H9 (cell line): ENCODE results near the gene PHF20. TPM values are rescaled to one million over a fixed set of nuclear protein-coding genes. Genes with fewer than 3 reads are reported as not detected.

Experiments used
- DNase-seq: peaks from one replicate; pipeline ENCODE4 v3.0.0-alpha.2; 2017
- H2AFZ ChIP-seq: one replicate; pipeline ENCODE4 v1.6.1; 2013; ENCODE audit warnings: mild to moderate bottlenecking, low read length, control low read depth, moderate library complexity
- H2AK5ac ChIP-seq: 2 replicates; pipeline ENCODE4 v1.6.1; 2013; ENCODE audit warnings: low read length, control low read depth, mixed read lengths; ENCODE audit not compliant: insufficient read length
- H2BK120ac ChIP-seq: one replicate; pipeline ENCODE4 v1.6.1; 2013; ENCODE audit warnings: low read depth, mild to moderate bottlenecking, low read length, control low read depth, inconsistent platforms; ENCODE audit not compliant: poor library complexity, severe bottlenecking
- H2BK12ac ChIP-seq: 2 replicates; pipeline ENCODE4 v1.6.1; 2013; ENCODE audit warnings: low read length, control low read depth, mixed read lengths, low read depth; ENCODE audit not compliant: insufficient read length
- H2BK15ac ChIP-seq: 2 replicates; pipeline ENCODE4 v1.6.1; 2013; ENCODE audit warnings: low read depth, low read length, control low read depth
- H2BK20ac ChIP-seq: one replicate; pipeline ENCODE4 v1.6.1; 2013; ENCODE audit warnings: low read depth, mild to moderate bottlenecking, low read length, control low read depth, inconsistent platforms; ENCODE audit not compliant: poor library complexity, severe bottlenecking
- H2BK5ac ChIP-seq: 2 replicates; pipeline ENCODE4 v1.6.1; 2013; ENCODE audit warnings: low read length, control low read depth, mixed read lengths; ENCODE audit not compliant: insufficient read length
- H3K14ac ChIP-seq: 2 replicates; pipeline ENCODE4 v1.6.1; 2013; ENCODE audit warnings: low read length, control low read depth; ENCODE audit not compliant: insufficient read depth
- H3K18ac ChIP-seq: 2 replicates; pipeline ENCODE4 v1.6.1; 2013; ENCODE audit warnings: low read depth, mild to moderate bottlenecking, mixed read lengths, low read length, control low read depth; ENCODE audit not compliant: insufficient read length
- H3K23ac ChIP-seq: 2 replicates; pipeline ENCODE4 v1.6.1; 2013; ENCODE audit warnings: low read length, control low read depth, mixed read lengths, low read depth; ENCODE audit not compliant: insufficient read length
- H3K23me2 ChIP-seq: 2 replicates; pipeline ENCODE4 v1.6.1; 2013; ENCODE audit warnings: low read depth, mild to moderate bottlenecking, mixed read lengths, low read length, control low read depth; ENCODE audit not compliant: insufficient read length, poor library complexity, severe bottlenecking
- H3K27ac ChIP-seq: 2 replicates; pipeline ENCODE4 v1.5.1; 2013; ENCODE audit warnings: low read length, control low read depth, mixed read lengths, low read depth; ENCODE audit not compliant: insufficient read length
- H3K27me3 ChIP-seq: 2 replicates; pipeline ENCODE4 v1.6.1; 2013; ENCODE audit warnings: low read length, control low read depth, inconsistent platforms; ENCODE audit not compliant: insufficient read depth
- H3K4ac ChIP-seq: 2 replicates; pipeline ENCODE4 v1.6.1; 2013; ENCODE audit warnings: low read depth, mild to moderate bottlenecking, control low read depth, inconsistent platforms, low read length, moderate library complexity
- H3K4me1 ChIP-seq: 2 replicates; pipeline ENCODE4 v1.6.1; 2013; ENCODE audit warnings: low read length, control low read depth, inconsistent platforms; ENCODE audit not compliant: insufficient read depth
- H3K4me2 ChIP-seq: 2 replicates; pipeline ENCODE4 v1.6.1; 2013; ENCODE audit warnings: low read length, control low read depth, mixed read lengths; ENCODE audit not compliant: insufficient read length, insufficient read depth
- H3K56ac ChIP-seq: 2 replicates; pipeline ENCODE4 v1.6.1; 2013; ENCODE audit warnings: low read depth, mild to moderate bottlenecking, mixed read lengths, low read length, control low read depth; ENCODE audit not compliant: insufficient read length
- H3K79me1 ChIP-seq: 2 replicates; pipeline ENCODE4 v1.6.1; 2013; ENCODE audit warnings: low read depth, mild to moderate bottlenecking, moderate library complexity, low read length, control low read depth, inconsistent platforms; ENCODE audit not compliant: insufficient read depth, poor library complexity, severe bottlenecking
- H3K79me2 ChIP-seq: 2 replicates; pipeline ENCODE4 v1.6.1; 2013; ENCODE audit warnings: low read length, control low read depth, inconsistent platforms; ENCODE audit not compliant: insufficient read depth
- H3K9ac ChIP-seq: 2 replicates; pipeline ENCODE4 v1.6.1; 2013; ENCODE audit warnings: low read length, control low read depth, mixed read lengths; ENCODE audit not compliant: insufficient read length; ENCODE audit errors: extremely low read depth
- H3K9me3 ChIP-seq: one replicate; pipeline ENCODE4 v1.6.1; 2013; ENCODE audit warnings: low read depth, low read length, inconsistent platforms; ENCODE audit not compliant: control insufficient read depth
- H3T11ph ChIP-seq: one replicate; pipeline ENCODE4 v1.6.1; 2013; ENCODE audit warnings: mild to moderate bottlenecking, low read length, control low read depth, inconsistent platforms
- H4K20me1 ChIP-seq: one replicate; pipeline ENCODE4 v1.6.1; 2013; ENCODE audit not compliant: control insufficient read depth, insufficient read length, insufficient read depth
- H4K5ac ChIP-seq: 2 replicates; pipeline ENCODE4 v1.6.1; 2013; ENCODE audit warnings: low read depth, mild to moderate bottlenecking, mixed read lengths, low read length, control low read depth; ENCODE audit not compliant: insufficient read length
- H4K8ac ChIP-seq: replicated peaks from 2 replicates; pipeline ENCODE4 v1.6.1; 2013; ENCODE audit warnings: low read length, control low read depth, mixed read lengths, low read depth; ENCODE audit not compliant: insufficient read length
- H4K91ac ChIP-seq: 2 replicates; pipeline ENCODE4 v1.6.1; 2013; ENCODE audit warnings: low read depth, mild to moderate bottlenecking, moderate library complexity, mixed read lengths, low read length, control low read depth; ENCODE audit not compliant: insufficient read length
- H3K27ac Mint-ChIP-seq, 3 experiments: 2 replicates in 2 of 3; 3 replicates in 1 of 3; pipeline ENCODE4 v1.8.0; 2020 to 2021; ENCODE audit warnings: mixed read lengths in 3 of 3, mild to moderate bottlenecking in 1 of 3, moderate library complexity in 1 of 3
- H3K27me3 Mint-ChIP-seq: 2 replicates; pipeline ENCODE4 v1.8.0; 2021; ENCODE audit warnings: low read depth, mild to moderate bottlenecking, moderate library complexity, mixed read lengths
- H3K36me3 Mint-ChIP-seq, 3 experiments: 2 replicates in 2 of 3; 3 replicates in 1 of 3; pipeline ENCODE4 v1.8.0; 2020 to 2021; ENCODE audit warnings: low read depth in 3 of 3, mixed read lengths in 3 of 3; ENCODE audit not compliant: insufficient read depth in 1 of 3
- H3K4me1 Mint-ChIP-seq, 2 experiments: 2 replicates each; pipeline ENCODE4 v1.8.0; 2020; ENCODE audit warnings: mixed read lengths in 2 of 2
- H3K4me3 Mint-ChIP-seq, 2 experiments: 2 replicates in 1 of 2; 3 replicates in 1 of 2; pipeline ENCODE4 v1.8.0; 2020 to 2021; ENCODE audit warnings: mild to moderate bottlenecking in 2 of 2, mixed read lengths in 2 of 2, moderate library complexity in 1 of 2
- H3K9me3 Mint-ChIP-seq, 2 experiments: 2 replicates in 1 of 2; 3 replicates in 1 of 2; pipeline ENCODE4 v1.8.0; 2020; ENCODE audit warnings: mild to moderate bottlenecking in 2 of 2, mixed read lengths in 2 of 2, moderate library complexity in 1 of 2
- CTCF ChIP-seq: fragments of 200-600 bp; sonication (generic); conservative IDR thresholded peaks from 3 replicates; pipeline ENCODE4 v1.8.0; 2021; ENCODE audit warnings: antibody characterized with exemption, mild to moderate bottlenecking
- WGBS: extraction: QIAGEN DNeasy Blood & Tissue Kit; methylation state at CpG from one replicate; pipeline ENCODE4 v1.1.7; 2013; ENCODE audit warnings: missing lambda C conversion rate, low lambda C conversion rate, mixed read lengths; ENCODE audit not compliant: insufficient read length; ENCODE audit errors: extremely low coverage; 5-methylcytosine and 5-hydroxymethylcytosine counted together
- total RNA-seq: library from RNA; stranded (reverse); gene quantifications from 2 replicates; pipeline ENCODE4 v1.2.1, GENCODE V29; 2021

Gene PHF20
- total RNA-seq, 1 experiment from 2014 or later: 50.3 TPM

- Histone ChIP-seq H4K91ac (no peak overlapping the region), H3K9me3 (no peaks in the 10 kb centered on the region), H4K20me1 (no peaks in the 10 kb centered on the region), H4K5ac (no peak overlapping the region), H3K14ac (no peak overlapping the region), H3K56ac (no peak overlapping the region), H3K23me2 (no peaks in the 10 kb centered on the region), H3K4me2 (no peak overlapping the region), H2BK20ac (no peak overlapping the region), H3K79me2 (peaks cover 26% of the 10 kb centered on the region; the same call in 1 of the 2 replicates), H3T11ph (no peak overlapping the region), H3K9ac (no peak overlapping the region), H3K4ac (no peak overlapping the region), H2BK15ac (no peak overlapping the region), H2AK5ac (no peak overlapping the region), H3K18ac (no peak overlapping the region), H2AFZ (no peak overlapping the region), H3K79me1 (peaks cover 7% of the 10 kb centered on the region), H2BK5ac (no peak overlapping the region), H3K23ac (no peak overlapping the region), H3K4me1 (no peaks in the 10 kb centered on the region), H3K27ac (no peak overlapping the region), H2BK12ac (no peak overlapping the region), H2BK120ac (no peak overlapping the region), H4K8ac (no peak overlapping the region), H3K27me3 (no peaks in the 10 kb centered on the region)
- no peak overlapping the region for H3K4me3 Mint-ChIP-seq
- no peak overlapping the region; a peak in 1 of 7 replicates for H3K27ac Mint-ChIP-seq
- H3K27me3 Mint-ChIP-seq: no peaks in the 10 kb centered on the region
- H3K9me3 Mint-ChIP-seq: no peaks in the 10 kb centered on the region; a peak in 1 of 5 replicates
- H3K36me3 Mint-ChIP-seq: peaks cover 66 to 100% (median 94%) of the 10 kb centered on the region in 3 experiments
- WGBS: no CpG with 5 or more reads among the region's 4 CpGs
- peaks cover 16 to 19% of the 10 kb centered on the region in 2 experiments for H3K4me1 Mint-ChIP-seq
- DNase-seq: no peak
- TF ChIP-seq CTCF: no peak
These were observed 36.8 kb upstream of the PHF20 start for GRCh38 chr20:35734777-35735649.
